HL-60/S4 treated with phorbol 12-myristate 13-acetate at 8.2 ng/mL for 4 days and 3 days (cell line): ENCODE measurements around the gene ASXL1.
"Not testable (repeated sequence)": the region's sequence is repeated elsewhere in the genome, so short reads cannot be mapped to it uniquely, and the experiment has no call there.

Source experiments
- in situ Hi-C: fragments of 300-500 bp; cut with MboI; formaldehyde crosslinking; loops from 2 replicates; pipeline ENCODE4 v1.15.0; 2022; ENCODE audit warnings: low sequenced_read_pairs

The ASXL1 gene

DNA sequence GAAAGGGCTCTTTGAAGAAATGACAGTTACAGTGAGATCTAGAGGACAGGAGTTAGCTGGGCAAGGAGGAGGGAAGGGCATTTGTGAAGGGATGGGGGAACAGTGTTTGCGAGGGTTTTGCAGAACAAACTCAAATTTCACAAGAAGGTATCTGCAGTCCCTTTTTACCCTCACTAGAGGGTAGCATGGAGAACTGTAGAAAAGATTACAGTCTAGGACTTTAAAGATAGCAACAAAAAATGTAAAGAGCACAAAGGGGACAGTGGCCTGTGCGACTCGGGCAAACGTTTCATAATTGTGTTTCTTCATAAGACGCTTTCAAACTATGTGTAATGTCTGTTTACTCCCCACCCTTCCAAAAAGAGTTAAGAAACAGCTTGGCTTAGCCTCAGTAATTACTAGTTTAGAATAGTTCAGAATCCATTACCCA lies 21.2 kb upstream of the ASXL1 start:
- in situ Hi-C loops = no loop called here

DNA sequence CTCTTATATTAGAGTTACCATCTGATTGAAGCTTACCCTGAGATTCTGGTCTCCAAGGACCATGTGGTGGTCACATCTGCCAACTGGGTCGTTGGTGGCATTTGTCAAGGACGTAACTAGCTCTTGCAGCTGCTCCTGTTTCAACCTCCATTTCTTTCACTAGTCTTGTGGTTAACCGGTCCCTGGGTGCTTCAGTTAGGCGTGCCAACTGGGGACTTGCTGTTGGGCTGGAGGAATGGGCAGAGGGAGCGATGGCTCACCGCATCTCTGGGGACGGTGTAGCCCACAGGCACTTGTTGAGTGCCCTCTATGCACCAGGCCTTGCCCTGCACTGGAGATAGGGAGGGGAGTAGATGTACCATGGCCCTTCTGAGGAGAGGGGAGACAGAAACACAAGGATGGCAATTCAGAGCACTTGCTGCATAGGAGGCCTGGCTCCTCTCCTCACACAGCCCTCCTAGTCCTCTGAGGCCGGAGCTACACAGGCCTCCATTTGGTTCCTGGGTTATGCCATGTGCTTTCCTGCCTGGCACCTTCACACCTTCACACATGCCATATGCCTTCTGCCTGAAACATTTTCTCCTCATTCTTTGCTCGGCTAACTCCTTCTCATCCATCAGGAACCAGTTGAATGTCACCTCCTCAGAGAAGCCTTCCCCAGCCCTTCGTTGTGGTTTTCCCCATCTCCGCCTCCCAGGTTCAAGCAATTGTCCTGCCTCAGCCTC lies 20.0 kb upstream of the ASXL1 start:
- in situ Hi-C loops = no loop called here

DNA sequence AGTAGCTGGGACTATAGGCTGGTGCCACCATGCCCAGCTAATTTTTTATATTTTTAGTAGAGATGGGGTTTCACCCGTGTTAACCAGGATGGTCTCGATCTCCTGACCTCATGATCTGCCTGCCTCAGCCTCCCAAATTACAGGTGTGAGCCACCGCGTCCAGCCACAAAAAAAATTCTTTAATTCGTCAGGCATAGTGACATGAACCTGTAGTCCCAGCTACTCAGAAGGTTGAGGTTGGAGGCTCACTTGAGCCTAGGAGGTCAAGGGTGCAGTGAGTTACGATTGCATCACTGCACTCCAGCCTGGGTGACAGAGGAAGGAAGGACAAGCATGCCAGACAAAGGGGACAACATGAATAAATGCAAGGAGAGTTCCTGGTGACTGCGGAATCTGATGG lies 19.5 kb upstream of the ASXL1 start:
- in situ Hi-C loops = no loop called here

DNA sequence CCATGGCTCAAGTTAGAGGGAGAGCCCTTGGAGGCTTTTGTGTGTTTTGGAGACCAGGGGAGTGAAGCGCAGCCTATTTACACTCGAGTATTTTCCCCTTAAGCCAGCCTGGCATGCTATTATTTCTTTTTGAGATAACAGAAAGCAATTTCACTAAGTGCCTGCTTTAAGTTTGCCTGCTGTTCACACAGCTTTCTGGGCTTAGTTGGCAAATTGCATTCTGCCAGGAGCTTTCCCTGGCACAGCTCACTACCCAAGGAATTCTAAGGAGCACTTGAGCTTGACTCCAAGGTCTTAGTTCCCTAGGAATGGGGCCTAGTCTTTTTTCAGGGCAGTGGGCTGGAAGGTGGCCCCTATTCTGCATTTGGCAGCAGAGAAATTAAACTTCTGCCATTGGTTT lies 19.0 kb upstream of the ASXL1 start:
- in situ Hi-C loops = no loop called here

DNA sequence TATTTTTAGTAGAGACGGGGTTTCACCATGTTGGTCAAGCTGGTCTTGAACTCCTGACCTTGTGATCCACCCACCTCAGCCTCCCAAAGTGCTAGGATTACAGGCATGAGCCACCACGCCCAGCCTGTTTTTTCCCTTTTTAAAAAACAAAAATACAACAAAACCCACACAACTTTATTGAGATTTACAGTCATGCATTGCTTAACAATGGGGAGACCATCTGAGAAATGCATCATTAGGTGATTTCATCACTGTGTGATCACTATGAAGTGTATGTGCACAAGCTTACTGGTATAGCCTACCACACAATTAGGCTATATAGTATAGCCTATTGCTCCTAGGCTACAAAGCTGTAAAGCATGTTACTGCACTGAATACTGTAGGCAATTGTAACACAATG lies 17.1 kb upstream of the ASXL1 start:
- in situ Hi-C loops = not testable (repeated sequence)

DNA sequence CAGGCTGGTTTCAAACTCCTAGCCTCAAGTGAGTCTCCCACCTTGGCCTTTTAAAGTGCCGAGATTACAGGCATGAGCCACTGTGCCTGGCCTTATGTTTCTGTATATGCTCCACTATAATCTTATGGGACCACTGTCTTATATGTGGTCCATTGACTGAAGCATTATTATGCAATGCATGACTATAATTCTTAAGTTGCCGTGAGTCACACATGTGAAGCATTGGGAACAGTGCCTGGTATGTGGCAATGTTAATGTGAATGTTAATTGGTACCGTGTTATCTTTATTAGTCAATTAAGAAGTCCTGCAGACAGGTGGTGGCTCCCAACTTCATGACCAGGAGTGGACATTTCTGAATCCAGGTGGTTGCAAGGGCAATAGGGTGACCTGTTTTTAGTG lies 14.7 kb upstream of the ASXL1 start:
- in situ Hi-C loops = no loop called here

DNA sequence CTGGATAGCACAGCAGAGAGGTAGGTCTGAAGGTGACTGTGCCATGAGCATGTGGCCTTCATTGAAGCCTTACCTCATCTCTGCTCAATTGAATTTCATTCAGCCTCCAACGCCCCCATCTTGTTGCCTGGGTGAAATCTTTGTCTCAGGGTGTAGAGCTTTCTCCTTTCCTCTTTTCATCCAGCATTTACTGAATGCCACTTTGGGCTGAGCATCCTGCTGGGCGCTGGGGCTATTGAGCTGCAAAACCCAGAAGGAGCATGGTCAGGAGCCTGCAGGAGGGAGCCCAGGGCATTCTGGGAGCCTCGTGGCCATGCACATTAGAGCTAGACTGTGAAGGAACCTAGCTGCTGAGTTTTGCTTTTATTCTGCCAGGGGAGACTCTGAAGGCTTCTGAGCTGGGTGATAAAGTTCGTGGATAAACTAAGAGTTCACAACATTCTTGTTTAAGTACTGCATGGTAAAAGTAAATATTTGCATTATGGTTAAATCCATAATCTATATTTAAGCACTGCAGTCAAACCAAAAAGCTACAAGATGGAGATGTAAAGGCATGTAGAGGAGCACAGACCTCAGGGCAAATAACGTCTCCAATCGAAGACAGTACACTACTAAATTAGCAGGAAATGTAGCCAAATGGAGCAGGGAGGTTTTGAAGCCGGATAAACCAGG lies 13.2 kb upstream of the ASXL1 start:
- in situ Hi-C loops = no loop called here

DNA sequence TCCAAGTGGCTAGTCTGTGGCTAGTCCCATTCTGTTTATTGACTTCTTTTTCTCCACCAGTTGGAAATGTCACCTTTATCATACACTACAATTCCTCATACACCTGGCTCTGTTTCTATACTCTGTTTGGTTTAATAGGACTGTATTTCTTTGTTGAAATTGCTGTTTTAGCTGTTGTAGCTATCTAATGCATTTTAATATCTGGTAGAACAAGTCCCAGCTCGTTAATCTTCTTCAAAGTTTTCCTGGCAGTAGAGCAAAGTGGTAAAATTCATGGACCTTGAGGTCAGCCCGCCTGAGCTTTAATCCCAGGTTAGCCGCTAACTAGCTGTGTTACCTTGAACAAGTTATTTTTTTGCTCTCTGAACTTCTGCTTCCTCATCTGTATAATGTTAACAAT lies 9.9 kb upstream of the ASXL1 start:
- in situ Hi-C loops = no loop called here

DNA sequence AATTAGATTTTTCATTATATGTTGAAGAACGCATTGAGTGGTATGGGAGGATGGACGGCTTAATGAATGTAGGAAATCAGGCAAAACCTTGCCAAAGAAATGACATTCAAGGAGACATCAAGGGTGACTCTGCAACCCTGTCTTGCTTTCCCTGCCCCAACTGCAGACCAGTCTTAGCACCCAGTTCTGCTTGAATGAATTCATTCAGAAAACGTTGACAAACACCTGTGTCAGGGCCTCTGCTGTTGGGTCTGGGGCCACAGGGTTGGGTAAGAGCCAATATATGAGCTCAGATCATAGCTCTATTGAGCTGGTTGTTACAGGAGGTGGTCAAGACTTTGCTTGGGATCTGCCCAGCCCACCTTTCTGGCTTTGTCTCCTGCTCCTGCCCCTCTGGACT lies 7.7 kb upstream of the ASXL1 start:
- in situ Hi-C loops = no loop called here

DNA sequence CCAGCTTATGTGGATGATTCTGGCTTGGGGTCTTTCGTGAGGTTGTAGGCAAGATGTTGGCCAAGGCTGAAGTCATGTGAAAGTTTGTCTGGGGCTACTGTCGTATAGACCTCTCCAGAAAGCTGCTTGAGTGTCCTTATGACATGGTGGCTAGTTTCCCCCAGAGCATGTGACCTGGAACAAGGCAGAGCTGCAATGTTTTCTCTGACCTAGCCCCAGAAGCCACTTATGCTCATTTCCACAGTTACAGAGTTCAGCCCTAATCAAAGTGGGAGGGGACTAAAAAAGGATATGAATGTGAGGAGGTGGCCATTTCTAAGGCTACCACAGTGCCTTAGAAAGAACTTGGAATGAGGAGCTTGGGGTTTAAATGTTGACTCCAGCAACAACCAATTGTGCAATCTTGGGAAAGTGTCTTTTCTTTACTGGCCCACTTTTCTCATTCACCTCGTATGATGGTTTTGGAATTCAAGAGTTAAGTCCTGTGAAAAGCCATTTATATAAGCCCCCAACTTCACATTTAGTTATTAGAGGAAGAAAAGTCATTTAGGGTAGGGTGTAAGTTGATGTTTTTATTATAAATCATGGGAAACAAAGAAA lies 5.9 kb upstream of the ASXL1 start:
- in situ Hi-C loops = no loop called here

DNA sequence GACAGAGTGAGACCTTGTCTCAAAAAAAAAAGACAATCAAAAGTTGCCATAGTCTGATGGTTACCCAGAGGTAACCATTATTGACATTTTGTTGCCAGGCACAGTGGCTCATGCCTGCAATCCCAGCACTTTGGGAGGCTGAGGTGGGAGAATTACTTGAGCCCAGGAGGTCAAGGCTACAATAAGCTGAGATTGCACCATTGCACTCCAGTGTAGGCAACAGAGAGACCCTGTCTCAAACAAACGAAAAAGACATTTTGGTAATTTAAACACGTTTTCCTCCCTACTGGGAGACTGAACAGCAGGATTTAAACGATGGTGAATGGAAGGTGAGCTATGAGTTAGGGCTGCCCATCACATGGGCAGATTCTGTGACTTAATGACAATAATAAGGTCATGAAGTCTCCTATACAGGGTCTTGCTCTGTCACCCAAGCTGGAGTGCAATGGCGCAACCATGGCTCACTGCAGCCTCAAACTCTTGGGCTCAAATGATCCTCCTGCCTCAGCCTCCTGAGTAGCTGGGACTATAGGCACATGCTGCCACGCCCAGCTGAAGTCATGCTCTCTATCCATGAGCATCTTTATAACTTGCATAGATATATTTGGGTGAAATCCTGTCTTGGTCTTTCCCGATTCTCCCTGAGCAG lies 4.2 kb upstream of the ASXL1 start:
- in situ Hi-C loops = no loop called here

DNA sequence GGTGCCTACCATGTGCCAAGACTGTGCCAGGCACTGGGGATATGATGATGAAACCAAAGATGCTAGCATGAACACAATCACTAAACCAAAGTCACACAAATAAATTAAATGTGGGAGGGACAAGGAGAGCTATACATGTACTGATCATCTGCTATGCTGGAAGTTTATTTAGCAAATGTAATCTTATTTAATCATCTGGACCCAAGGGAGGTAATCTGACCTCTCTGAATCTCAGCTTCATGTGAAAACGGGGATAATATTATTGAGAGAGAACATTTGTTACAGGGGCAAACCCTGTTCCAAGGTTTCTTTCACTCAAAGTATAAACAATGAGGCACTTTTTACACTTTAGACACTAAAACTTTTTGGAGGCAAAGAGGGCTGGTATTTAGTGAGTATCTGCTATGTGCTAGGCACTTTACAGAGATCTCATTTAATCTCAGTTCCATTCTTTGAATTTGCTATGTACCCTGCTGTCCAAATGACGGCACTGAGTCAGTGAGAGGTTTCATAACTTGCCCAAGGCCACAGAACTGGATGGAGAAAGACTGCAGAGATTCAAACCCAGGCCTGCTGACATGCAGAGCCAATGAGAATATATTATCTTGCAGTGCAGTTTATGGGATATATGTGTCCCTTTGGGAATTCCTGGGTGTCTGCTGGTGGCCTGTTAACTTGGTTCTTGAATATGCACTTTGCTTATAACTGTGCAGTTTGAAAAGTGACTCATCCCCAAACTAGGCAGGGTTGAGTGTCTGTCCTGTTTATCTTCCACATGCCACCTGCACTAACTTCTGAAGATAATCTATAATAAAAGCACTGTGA lies 3.3 kb upstream of the ASXL1 start:
- in situ Hi-C loops = no loop called here

DNA sequence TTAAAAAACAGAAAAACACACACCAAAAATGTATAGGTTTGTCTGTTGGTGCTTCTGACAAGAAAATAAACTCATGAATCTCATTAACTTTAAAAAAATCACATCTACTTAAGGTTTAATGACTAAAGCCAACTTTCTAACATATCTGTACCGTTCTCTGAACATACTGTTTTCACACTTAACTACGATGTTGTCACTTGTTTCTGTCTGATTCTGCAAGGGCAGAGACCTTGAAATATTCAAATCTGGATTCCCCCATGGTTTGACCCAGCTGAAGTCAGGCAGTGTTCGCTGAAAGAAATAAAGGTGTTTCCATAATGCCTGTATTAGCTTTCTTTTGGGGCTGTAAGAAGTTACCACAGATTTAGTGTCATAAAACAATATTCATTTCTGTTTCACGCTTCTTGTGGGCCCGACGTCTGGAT lies 2.7 kb upstream of the ASXL1 start:
- in situ Hi-C loops = no loop called here

DNA sequence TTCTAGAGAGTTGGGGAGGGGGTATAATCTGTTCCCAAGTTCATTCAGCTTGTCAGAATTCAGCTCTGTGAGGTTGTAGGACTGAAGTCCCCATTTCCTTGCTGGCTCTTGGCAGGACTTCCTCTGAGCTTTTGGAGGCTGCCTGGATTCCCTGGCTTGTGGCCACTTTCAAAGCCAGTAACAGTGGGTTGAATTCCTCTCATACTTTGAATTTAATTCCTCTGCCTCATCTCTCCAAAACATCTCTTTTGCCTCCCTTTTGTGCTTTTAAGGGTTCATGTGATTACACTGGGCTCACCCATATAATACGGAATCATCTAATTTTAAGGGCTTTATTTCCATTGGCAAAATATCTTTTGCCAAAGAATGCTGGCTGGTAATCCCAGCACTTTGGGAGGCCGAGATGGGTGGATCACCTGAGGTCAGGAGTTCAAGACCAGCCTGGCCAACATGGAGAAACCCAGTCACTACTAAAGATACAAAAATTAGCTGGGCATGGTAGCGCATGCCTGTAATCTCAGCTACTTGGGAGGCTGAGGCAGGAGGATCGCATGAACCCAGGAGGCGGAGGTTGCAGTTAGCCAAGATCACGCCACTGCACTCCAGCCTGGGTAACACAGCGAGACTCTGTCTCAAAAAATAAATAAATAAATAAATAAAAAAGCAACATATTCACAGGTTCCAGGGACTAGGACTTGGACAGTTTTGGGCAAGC lies 2.1 kb upstream of the ASXL1 start:
- in situ Hi-C loops = not testable (repeated sequence)

DNA sequence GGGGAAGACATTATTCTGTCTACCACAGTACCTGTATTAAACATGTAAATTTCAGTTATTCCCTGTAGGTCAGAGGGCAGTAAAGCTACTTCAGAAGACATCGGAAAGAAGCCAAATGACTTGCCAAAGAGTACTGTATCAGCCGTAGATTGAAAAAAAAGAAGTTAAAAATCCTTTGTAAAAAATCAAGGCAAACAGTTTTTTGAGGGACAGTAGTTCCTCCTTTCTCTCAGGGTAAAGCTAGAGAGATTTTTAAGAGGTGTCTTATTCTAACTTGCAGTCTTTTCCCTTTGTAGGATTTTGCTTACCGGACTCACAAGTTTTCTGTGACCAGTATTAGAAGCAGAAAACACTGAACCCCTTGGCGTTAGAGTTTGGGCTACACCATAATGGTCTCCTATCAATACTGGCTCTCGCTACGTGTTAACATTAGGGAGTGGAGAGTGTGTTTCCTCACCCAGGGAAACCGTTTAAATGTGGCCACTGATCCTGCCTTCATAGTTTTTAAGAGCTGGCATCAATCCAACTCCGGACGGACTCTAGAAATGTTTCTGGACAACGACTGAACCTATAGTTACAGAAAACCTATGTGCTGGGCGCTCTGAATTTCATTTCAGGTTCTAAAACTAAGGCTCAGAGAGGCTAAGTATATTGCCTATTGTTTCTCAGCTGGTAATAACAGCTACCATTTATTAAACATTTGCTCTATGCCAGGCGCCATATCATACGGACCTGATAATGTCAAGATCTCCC lies 1.3 kb upstream of the ASXL1 start:
- in situ Hi-C loops = no loop called here

DNA sequence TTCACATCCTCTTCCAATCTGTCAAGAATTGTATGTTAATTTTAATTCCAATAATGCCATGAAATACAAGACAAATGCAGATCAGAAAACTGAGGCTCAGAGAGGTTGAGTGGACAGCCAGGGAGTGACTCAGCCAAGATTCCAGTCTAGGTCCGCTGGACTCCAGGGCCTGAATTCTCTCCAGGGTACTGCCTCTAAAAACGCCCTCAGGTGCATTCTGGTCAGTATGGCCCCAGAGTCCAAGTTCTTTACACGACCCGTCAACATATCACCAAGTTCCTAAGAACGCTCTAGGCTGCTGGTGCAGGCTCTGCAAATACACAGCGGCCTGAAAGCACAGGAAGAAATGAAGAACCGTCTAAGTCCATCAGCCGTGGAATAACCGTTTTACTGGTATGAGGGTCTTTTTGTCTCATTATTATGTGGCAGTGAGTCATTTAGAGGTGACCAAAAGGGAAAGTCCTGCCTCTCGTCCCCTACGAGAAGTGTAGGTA lies 709 bp upstream of the ASXL1 start:
- in situ Hi-C loops = no loop called here

DNA sequence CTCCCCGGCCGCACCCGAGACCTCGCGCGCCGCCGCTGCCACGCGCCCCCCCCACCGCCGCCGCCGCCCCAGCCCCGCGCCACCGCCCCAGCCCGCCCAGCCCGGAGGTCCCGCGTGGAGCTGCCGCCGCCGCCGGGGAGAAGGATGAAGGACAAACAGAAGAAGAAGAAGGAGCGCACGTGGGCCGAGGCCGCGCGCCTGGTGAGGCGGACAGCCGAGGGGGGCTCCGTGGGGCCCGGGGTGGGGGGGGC lies 426 bp downstream of the ASXL1 start:
- in situ Hi-C loops = no loop called here

DNA sequence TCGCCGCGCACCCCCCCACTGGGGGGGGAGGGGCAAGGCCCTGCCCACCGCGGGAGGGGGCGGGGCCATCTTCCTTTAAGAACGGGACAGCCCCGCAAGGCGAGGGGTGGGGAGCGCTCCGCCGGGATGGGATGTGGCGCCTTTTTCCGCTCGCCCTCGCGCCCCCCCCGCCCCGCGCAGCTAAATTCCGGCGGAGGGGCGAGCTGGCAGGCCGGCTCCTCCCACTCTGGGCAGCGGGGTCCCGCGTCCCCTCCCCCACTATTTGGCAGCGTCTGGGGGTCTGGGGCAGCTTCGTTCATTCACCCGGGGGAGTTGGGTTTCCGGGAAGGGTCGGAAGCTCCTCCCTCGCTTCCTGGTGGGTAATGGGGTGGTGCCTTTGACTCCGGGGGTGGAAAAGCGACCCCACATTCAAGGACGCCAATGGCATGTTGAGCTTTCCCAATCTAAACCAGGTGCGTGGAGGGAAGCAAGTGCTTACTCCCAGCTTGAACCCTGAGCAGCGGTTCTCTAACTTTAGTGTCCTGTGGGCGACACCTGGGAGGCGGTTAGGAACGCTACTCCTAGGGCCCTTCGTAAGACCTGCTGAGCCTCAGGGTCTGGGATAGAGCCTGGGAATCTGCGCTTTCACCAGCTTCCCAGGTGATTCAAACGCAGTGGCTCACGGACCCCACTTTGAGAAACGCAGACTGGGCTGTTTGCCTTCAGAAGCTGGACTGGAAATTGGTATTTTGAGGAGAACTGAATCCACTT lies 927 bp downstream of the ASXL1 start:
- in situ Hi-C loops = no loop called here
